Activated effector memory CD4-positive, alpha-beta T cell treated with anti-CD3 and anti-CD28 coated beads, Interleukin-2, amount 50 U/mL, for 16 hours (primary cell): ENCODE measurements around the gene APBB2.
"Not testable (repeated sequence)": the region's sequence is repeated elsewhere in the genome, so short reads cannot be mapped to it uniquely, and the experiment has no call there.

ENCODE experiments used
- DNase-seq: peaks from one replicate; pipeline ENCODE4 v3.0.0-alpha.2; 2020

APBB2 gene

DNA sequence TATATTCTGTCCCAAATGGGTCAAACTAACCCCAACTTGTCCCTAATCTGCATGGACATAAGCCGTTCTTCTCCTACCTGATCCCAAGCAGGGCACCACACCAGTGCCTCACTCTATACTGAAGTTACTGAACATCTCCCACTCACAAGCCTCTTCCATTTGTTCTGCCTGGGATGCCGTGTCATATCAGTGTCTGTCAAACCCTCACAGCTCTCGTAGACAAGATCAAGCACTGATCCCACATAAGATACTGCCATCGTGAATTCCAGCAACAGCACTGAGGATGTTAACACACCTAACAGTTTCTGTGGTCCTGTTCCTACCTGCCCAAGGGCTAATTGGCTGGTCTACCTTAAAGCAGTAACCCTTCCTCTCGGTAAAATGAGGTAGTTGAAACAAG, 162.1 kb downstream of the APBB2 start:
- DNase-seq = no peak

DNA sequence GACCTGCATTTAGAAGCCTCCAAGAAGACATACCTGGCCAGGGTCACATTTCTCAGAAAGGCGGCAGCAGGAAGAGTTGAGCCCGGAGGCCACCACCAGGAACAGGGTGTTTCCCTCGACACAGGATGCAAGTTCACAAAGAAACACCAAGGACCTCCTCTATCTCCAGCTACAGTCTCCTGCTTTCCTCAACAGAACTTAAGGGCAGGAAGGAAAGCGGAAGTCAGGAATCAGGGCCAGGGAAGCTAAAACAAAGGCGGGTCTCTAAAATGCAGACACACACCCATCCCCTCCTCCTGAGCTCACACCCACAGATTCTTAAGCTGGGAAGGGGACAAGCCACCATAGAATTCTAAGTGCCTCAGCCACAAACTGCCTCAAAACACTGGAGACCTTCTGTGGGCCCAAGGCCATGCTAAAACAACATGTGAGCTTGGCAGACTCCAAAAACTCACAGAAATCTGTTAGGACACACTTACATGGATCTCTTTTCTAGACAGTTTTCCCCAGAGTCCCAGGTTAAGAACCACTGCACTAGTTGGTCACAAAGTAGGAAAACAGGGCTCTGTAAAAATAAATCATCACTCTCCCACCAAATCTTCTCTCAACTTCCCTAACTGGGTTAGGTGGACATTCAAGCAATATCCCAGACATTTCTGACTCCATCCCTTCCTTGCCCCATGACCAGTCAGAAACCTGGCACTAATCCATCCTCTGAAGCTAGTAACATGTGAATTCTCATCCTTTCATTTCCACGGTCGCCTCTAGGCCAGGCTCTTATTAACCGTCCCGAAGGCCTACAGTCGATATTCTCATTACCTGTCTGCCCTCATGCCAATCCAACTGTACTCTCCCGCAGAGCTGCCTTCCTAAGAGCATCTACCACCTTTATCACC, 163.2 kb downstream of the APBB2 start:
- no peak for DNase-seq

- no peak for DNase-seq
Observed at GRCh38 chr4:41050116-41050515, 164.2 kb downstream of the APBB2 start.

GRCh38 chr4:41049176-41049575, 165.2 kb downstream of the APBB2 start:
- not testable (repeated sequence) for DNase-seq

- DNase-seq = no peak
Observed at GRCh38 chr4:41044791-41045190, 169.6 kb downstream of the APBB2 start.

GRCh38 chr4:41044165-41044564, 170.2 kb downstream of the APBB2 start:
- DNase-seq = no peak

DNA sequence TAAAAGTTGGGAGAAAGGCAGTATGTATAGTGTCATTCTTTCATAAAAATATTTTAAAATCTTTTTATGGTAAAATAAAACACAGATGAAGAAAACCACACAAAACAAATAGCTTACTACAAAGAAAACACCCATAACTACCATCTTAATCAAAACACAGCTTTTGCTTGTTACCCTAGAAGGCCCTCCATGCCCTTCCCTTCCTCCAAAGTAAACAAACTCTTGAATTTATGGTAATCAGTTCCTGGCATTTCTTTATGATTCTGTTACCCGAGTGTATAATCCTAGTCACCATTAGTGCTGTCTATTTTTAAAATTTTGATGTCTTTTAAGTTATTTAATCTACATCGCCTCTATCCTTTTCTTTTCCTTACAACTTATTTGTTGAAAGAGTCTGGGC, 170.9 kb downstream of the APBB2 start:
- no peak for DNase-seq

GRCh38 chr4:41041551-41041950, 172.8 kb downstream of the APBB2 start:
- DNase-seq = no peak

DNA sequence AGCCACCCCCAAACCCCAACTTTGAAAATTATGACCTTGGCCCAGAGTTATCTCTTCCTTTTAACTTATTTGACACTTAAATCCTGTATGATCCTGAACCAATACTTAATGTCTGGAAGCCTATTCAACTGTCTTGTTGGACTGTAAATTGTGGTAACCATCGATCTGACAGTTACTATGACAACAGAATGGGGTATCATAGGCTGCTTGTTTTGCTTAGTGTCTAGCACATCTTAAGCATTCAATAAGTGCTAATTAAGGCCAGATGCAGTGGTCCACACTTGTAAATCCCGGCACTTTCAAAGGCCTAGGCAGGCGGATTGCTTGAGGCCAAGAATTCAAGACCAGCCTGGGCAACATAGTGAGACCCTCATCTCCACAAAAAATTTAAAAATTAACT, 175.0 kb downstream of the APBB2 start:
- no peak for DNase-seq

- DNase-seq = no peak
Observed at GRCh38 chr4:41038304-41038703, 176.0 kb downstream of the APBB2 start.

GRCh38 chr4:41029098-41029497, 185.2 kb downstream of the APBB2 start:
- no peak for DNase-seq

DNA sequence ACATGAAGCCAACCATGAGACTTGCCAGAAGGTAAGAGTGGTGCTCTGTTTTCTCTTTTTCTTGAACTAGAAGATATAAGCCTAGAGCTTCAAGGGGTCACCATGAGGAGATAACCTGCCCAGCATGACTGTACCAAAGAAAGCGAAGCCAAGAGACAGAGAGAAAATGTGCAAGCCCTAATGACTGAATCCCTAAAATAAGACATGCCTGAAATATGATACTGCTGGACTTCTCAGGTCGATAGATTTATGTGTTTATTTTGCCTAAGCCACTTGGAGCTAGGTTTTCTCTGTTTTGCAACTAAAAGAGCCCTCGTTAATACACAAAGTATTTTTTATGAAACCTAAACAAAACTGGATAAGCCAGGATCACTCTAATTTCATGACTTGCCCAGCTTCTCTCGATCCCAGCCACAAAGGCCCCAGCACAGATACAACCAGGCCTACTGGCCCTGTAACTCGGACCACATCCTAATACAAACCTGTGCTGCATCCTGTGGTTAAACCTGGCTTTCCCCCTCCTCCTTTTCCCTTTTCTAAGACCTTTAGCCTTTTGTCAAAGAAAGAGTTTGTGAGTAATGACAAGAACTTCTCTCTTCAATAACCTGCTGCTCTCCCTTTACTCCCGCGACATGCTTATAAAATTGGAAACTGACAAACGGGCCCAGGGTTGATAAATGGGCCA, 185.8 kb downstream of the APBB2 start:
- DNase-seq = no peak

DNA sequence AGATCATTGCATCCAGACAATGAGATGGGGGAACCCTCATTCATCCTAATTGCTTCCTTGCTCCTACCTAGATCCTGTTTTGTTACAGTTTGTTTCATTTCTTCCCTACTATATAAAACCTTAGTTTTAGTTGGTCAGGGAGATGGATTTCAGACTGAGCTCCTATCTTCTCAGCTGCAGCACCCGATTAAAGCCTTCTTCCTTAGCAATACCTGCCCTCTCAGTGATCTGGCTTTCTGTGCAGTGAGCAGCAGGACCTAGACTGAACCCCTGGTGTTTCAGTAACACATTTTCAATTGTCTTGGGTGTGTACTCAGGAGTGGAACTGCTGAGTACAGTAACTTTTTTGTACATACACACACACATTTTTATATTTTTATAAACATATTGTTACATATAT, 187.4 kb downstream of the APBB2 start:
- DNase-seq = no peak

DNA sequence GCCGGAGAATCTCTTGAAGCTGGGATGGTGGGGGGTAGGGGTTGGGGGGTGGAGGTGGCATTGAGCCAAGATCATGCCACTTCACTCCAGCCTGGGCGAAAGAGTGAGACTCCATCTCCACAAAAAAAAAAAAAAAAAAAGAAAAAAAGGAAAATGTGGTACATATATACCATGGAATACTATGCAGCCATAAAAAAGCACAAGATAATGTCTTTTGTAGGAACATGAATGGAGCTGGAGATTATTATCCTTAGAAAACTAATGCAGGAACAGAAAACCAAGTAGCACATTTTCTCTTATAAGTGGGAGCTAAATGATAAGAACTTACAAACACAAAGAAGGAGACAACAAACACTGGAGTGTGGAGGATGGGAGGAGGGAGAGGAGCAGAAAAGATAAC, 188.5 kb downstream of the APBB2 start:
- no peak for DNase-seq

GRCh38 chr4:41024556-41025491, 189.5 kb downstream of the APBB2 start:
- no peak for DNase-seq

- no peak for DNase-seq
Observed at GRCh38 chr4:41022116-41022515, 192.2 kb downstream of the APBB2 start.

DNA sequence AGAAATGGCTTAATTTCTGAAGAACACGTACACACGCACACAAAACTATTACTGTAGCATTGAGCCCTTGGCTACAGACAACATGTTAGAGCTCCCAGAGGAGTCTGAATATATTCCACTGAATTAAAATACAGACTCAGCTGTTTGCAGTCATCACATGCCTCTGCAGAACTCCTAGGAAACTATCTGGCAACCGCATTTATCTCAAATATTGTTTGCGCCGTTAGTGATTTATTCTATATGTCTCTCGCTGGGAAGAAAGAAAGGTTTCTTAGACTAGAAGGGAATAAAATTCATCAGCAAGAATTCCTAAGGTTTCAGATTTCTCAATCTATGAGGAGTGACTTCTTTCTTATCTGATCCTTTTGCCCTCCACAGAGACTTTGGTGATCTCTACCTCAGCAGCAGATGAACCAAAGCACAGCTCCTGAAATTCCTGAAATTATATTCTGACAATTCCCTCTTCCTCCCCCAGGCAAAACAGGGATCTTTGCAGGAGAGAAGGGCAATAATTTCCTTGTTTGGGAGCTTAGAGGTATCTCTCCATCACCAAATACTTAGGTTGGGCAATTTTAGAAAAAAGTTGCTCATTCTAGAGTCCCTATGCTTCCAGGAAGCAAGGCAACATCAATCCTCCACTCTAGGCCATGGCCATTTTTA, 199.2 kb downstream of the APBB2 start:
- DNase-seq = no peak

DNA sequence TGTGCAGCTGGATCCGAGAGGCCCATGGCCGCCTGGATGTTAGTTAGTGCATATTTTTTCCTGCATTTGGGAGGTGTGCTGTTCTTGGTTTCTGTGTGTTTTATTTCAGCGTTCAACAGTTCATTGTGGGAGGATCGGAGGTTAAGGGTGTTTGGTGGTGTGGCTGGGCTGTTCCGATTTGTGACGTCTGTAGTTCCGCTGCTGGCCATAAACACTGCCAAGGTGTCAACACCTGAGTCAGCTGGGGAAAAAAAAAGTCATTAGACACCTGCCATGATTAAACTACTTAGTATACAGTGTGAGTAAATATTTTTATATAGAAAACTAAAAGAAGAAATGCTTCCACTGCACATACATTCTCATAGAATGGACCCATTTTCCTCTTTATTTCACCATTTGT, 200.2 kb downstream of the APBB2 start:
- no peak for DNase-seq

GRCh38 chr4:41013746-41014145, 200.6 kb downstream of the APBB2 start:
- no peak for DNase-seq

DNA sequence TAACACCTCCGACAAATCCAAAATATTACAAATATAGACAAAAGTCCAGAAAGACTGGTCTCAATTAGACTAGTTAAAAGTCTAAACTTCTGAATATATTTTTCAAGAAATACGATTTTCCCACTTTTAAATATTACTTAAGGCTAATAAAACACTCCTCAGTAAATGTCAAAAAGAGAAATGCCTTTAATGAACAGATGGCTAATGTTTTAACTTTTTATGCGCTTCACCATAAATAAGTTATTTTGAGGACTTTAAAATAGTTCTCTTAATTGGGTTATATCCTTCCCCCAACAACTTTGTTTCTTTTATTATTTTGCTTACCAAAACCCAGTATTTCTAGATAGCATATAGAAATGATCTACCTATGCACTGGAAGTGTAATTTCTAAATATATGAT, 201.4 kb downstream of the APBB2 start:
- DNase-seq = no peak

GRCh38 chr4:41012293-41012692, 202.0 kb downstream of the APBB2 start:
- DNase-seq = no peak

GRCh38 chr4:41009411-41009810, 204.9 kb downstream of the APBB2 start:
- no peak for DNase-seq

DNA sequence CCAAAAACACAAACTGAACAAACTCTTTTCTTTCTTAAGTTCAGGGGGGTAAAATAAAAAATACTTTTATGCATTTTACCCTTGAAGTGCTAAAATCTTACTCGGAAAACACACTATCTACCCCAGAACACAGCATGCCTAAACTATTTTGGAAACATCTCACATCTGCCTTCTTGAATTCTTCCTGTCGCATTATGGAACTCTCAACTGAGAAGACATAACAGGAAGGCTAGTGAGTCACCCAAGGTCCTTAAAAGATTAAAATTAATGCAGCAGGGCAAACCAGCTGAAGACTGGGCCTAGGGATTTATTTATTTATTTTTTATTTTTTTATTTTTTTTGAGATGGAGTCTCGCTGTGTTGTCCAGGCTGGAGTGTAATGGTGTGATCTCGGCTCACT, 208.2 kb downstream of the APBB2 start:
- no peak for DNase-seq
